NT2/D1 (cell line): ENCODE results near the gene CFAP20DC.
"Not testable (repeated sequence)": the region's sequence is repeated elsewhere in the genome, so short reads cannot be mapped to it uniquely, and the experiment has no call there.

ENCODE experiments used
- SUZ12 ChIP-seq: IDR thresholded peaks from 2 replicates; pipeline ENCODE4 v1.6.1; 2011; ENCODE audit not compliant: insufficient read length, insufficient read depth; ENCODE audit errors: extremely low read depth
- YY1 ChIP-seq: IDR thresholded peaks from 2 replicates; pipeline ENCODE4 v1.6.1; 2011; ENCODE audit not compliant: insufficient read length, insufficient read depth
- ZNF274 ChIP-seq: IDR thresholded peaks from 2 replicates; pipeline ENCODE4 v1.6.1; 2011; ENCODE audit warnings: mild to moderate bottlenecking, low read depth, low read length

DNA sequence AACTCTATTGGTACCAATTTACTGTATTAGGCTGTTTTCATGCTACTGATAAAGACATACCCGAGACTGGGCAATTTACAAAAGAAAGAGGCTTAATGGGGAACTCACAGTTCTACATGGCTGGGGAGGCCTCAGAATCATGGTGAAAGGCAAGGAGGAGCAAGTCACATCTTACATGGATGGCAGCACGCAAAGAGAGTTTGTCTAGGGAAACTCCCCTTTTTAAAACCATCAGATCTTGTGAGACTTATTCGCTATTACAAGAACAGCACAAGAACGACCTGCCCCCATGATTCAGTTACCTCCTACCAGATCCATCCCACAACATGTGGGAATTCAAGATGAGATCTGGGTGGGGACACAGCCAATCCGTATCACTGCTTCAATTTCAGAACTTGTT lies 154.1 kb downstream of the CFAP20DC start:
- not testable (repeated sequence) for TF ChIP-seq SUZ12, YY1, ZNF274
